ENCODE data around the gene ELF2. TPM values are rescaled to one million over a fixed set of nuclear protein-coding genes. Genes with fewer than 3 reads are reported as not detected.
"Not testable (repeated sequence)": the region's sequence is repeated elsewhere in the genome, so short reads cannot be mapped to it uniquely, and the experiment has no call there.

The ELF2 gene
- total RNA-seq, 2 experiments from 2014 or later = 24.2 to 29.7 TPM

- ChIA-PET POLR2A (no interaction called here), CTCF (no interaction called here)
- H3K27ac Mint-ChIP-seq = no peak overlapping the region
- H3K4me3 Mint-ChIP-seq = no peak overlapping the region
- H3K9me3 Mint-ChIP-seq = no peaks in the 10 kb centered on the region
- H3K36me3 Mint-ChIP-seq = no peaks in the 10 kb centered on the region
- H3K27me3 Mint-ChIP-seq = no peaks in the 10 kb centered on the region
- H3K4me1 Mint-ChIP-seq (ENCODE audit: low read depth) = no peaks in the 10 kb centered on the region
- intact Hi-C loops (cut with micrococcal nuclease) = no loop called here
- no peak for DNase-seq
Observed at GRCh38 chr4:139207873-139208403, 30.9 kb upstream of the ELF2 start.

- no peaks in the 10 kb centered on the region for H3K36me3 Mint-ChIP-seq
- no peak overlapping the region for H3K4me3 Mint-ChIP-seq
- no peak for DNase-seq
- H3K27me3 Mint-ChIP-seq = no peaks in the 10 kb centered on the region
- H3K4me1 Mint-ChIP-seq (ENCODE audit: low read depth) = no peaks in the 10 kb centered on the region
- H3K27ac Mint-ChIP-seq = no peak overlapping the region
- H3K9me3 Mint-ChIP-seq = no peaks in the 10 kb centered on the region
- intact Hi-C loops (cut with micrococcal nuclease) = no loop called here
- CTCF ChIA-PET = no interaction called here
- POLR2A ChIA-PET = no interaction called here
Observed at GRCh38 chr4:139207247-139207646, 30.2 kb upstream of the ELF2 start.

GRCh38 chr4:139202991-139203390, 26.0 kb upstream of the ELF2 start:
- no peak for DNase-seq
- Mint-ChIP-seq H3K9me3 (no peaks in the 10 kb centered on the region), H3K4me3 (no peak overlapping the region), H3K36me3 (no peaks in the 10 kb centered on the region), H3K27me3 (peaks cover 4% of the 10 kb centered on the region), H3K27ac (no peak overlapping the region), H3K4me1 (ENCODE audit: low read depth) (no peaks in the 10 kb centered on the region)
- POLR2A ChIA-PET = interaction anchor here (0.6 kb wide), 1 partner anchor 13 kb away, joined by 4 read pairs; no protein-coding TSS in a partner anchor
- CTCF ChIA-PET = no interaction called here
- intact Hi-C loops (cut with micrococcal nuclease) = no loop called here

GRCh38 chr4:139200506-139200905, 23.5 kb upstream of the ELF2 start:
- ChIA-PET CTCF (interaction anchor here (0.7 kb wide), 1 partner anchor 95 kb away, joined by 3 read pairs; no protein-coding TSS in a partner anchor), POLR2A (no interaction called here)
- Mint-ChIP-seq H3K36me3 (no peaks in the 10 kb centered on the region), H3K9me3 (no peaks in the 10 kb centered on the region), H3K27me3 (peaks cover 4% of the 10 kb centered on the region), H3K4me1 (ENCODE audit: low read depth) (no peaks in the 10 kb centered on the region), H3K27ac (no peak overlapping the region), H3K4me3 (no peak overlapping the region)
- intact Hi-C loops (cut with micrococcal nuclease) = no loop called here
- no peak for DNase-seq

GRCh38 chr4:139200102-139200501, 23.1 kb upstream of the ELF2 start:
- DNase-seq = no peak
- H3K4me1 Mint-ChIP-seq (ENCODE audit: low read depth) = no peaks in the 10 kb centered on the region
- intact Hi-C loops (cut with micrococcal nuclease) = no loop called here
- H3K27me3 Mint-ChIP-seq = peaks cover 4% of the 10 kb centered on the region
- no peaks in the 10 kb centered on the region for H3K9me3 Mint-ChIP-seq
- no peak overlapping the region for H3K27ac Mint-ChIP-seq
- CTCF ChIA-PET = interaction anchor here (0.7 kb wide), 1 partner anchor 95 kb away, joined by 3 read pairs; no protein-coding TSS in a partner anchor
- H3K36me3 Mint-ChIP-seq = no peaks in the 10 kb centered on the region
- H3K4me3 Mint-ChIP-seq = no peak overlapping the region
- POLR2A ChIA-PET = no interaction called here

- H3K4me1 Mint-ChIP-seq (ENCODE audit: low read depth); intact Hi-C loops (cut with micrococcal nuclease); H3K4me3 Mint-ChIP-seq; H3K36me3 Mint-ChIP-seq; H3K9me3 Mint-ChIP-seq; H3K27me3 Mint-ChIP-seq; H3K27ac Mint-ChIP-seq; POLR2A ChIA-PET; CTCF ChIA-PET; DNase-seq: not testable (repeated sequence)
Observed at GRCh38 chr4:139197214-139197613, 20.2 kb upstream of the ELF2 start.

- Mint-ChIP-seq H3K4me1 (ENCODE audit: low read depth) (no peaks in the 10 kb centered on the region), H3K36me3 (no peaks in the 10 kb centered on the region), H3K27me3 (peaks cover 4% of the 10 kb centered on the region), H3K9me3 (no peaks in the 10 kb centered on the region), H3K27ac (no peak overlapping the region), H3K4me3 (no peak overlapping the region)
- no peak for DNase-seq
- intact Hi-C loops (cut with micrococcal nuclease) = no loop called here
- CTCF ChIA-PET = no interaction called here
- POLR2A ChIA-PET = no interaction called here
Observed at GRCh38 chr4:139196462-139196861, 19.4 kb upstream of the ELF2 start.

GRCh38 chr4:139191373-139191772, 14.4 kb upstream of the ELF2 start:
- H3K4me3 Mint-ChIP-seq = no peak overlapping the region
- H3K27me3 Mint-ChIP-seq = no peaks in the 10 kb centered on the region
- DNase-seq = no peak
- no peak overlapping the region for H3K27ac Mint-ChIP-seq
- POLR2A ChIA-PET = interaction anchor here (0.7 kb wide), 1 partner anchor 50 kb away, joined by 3 read pairs; no protein-coding TSS in a partner anchor
- H3K36me3 Mint-ChIP-seq = no peaks in the 10 kb centered on the region
- no peaks in the 10 kb centered on the region for H3K9me3 Mint-ChIP-seq
- CTCF ChIA-PET = no interaction called here
- intact Hi-C loops (cut with micrococcal nuclease) = no loop called here
- H3K4me1 Mint-ChIP-seq (ENCODE audit: low read depth) = no peaks in the 10 kb centered on the region

- no peak for DNase-seq
- intact Hi-C loops (cut with micrococcal nuclease) = no loop called here
- ChIA-PET CTCF (no interaction called here), POLR2A (interaction anchor here (0.5 kb wide), 1 partner anchor 13 kb away, joined by 4 read pairs; no protein-coding TSS in a partner anchor)
- Mint-ChIP-seq H3K27ac (no peak overlapping the region), H3K27me3 (peaks cover 2% of the 10 kb centered on the region), H3K36me3 (no peaks in the 10 kb centered on the region), H3K4me3 (no peak overlapping the region), H3K9me3 (no peaks in the 10 kb centered on the region), H3K4me1 (ENCODE audit: low read depth) (no peaks in the 10 kb centered on the region)
Observed at GRCh38 chr4:139189972-139190371, 13.0 kb upstream of the ELF2 start.

GRCh38 chr4:139189417-139189749, 12.4 kb upstream of the ELF2 start:
- POLR2A ChIA-PET = no interaction called here
- no peak overlapping the region for H3K4me3 Mint-ChIP-seq

GRCh38 chr4:139188648-139189416, 11.8 kb upstream of the ELF2 start:
- peaks cover 3% of the 10 kb centered on the region for H3K27me3 Mint-ChIP-seq
- H3K36me3 Mint-ChIP-seq = no peaks in the 10 kb centered on the region
- no peaks in the 10 kb centered on the region for H3K4me1 Mint-ChIP-seq (ENCODE audit: low read depth)
- ChIA-PET POLR2A (no interaction called here), CTCF (interaction anchor here (0.6 kb wide), 1 partner anchor 40 kb away, joined by 3 read pairs; no protein-coding TSS in a partner anchor)
- DNase-seq = no peak
- H3K9me3 Mint-ChIP-seq = no peaks in the 10 kb centered on the region
- no peak overlapping the region for H3K4me3 Mint-ChIP-seq
- intact Hi-C loops (cut with micrococcal nuclease) = no loop called here
- H3K27ac Mint-ChIP-seq = no peak overlapping the region

More at GRCh38 chr4:139189417-139189749, 12.4 kb upstream of the ELF2 start:
- H3K4me1 Mint-ChIP-seq (ENCODE audit: low read depth) = no peaks in the 10 kb centered on the region
- CTCF ChIA-PET = interaction anchor here (0.6 kb wide), 1 partner anchor 39 kb away, joined by 3 read pairs; no protein-coding TSS in a partner anchor
- intact Hi-C loops (cut with micrococcal nuclease) = no loop called here
- H3K9me3 Mint-ChIP-seq = no peaks in the 10 kb centered on the region
- no peak for DNase-seq
- H3K27me3 Mint-ChIP-seq = peaks cover 3% of the 10 kb centered on the region
- H3K27ac Mint-ChIP-seq = no peak overlapping the region
- no peaks in the 10 kb centered on the region for H3K36me3 Mint-ChIP-seq

GRCh38 chr4:139184129-139184528, 7.1 kb upstream of the ELF2 start:
- H3K27me3 Mint-ChIP-seq = peaks cover 3% of the 10 kb centered on the region
- no peaks in the 10 kb centered on the region for H3K9me3 Mint-ChIP-seq
- no peak overlapping the region for H3K4me3 Mint-ChIP-seq
- no peak for DNase-seq
- intact Hi-C loops (cut with micrococcal nuclease) = no loop called here
- no peaks in the 10 kb centered on the region for H3K36me3 Mint-ChIP-seq
- ChIA-PET CTCF (no interaction called here), POLR2A (no interaction called here)
- no peak overlapping the region for H3K27ac Mint-ChIP-seq
- no peaks in the 10 kb centered on the region for H3K4me1 Mint-ChIP-seq (ENCODE audit: low read depth)

Data from activated CD4-positive, alpha-beta memory T cell treated with anti-CD3 and anti-CD28 coated beads for 36 hours (primary cell).